GM20431 (cell line): Measurements from ENCODE around the gene C22orf15.

Experiments used
- in situ Hi-C: fragments of 300-500 bp; cut with MseI, MboI; formaldehyde crosslinking; loops from one replicate; pipeline ENCODE4 v1.15.0; 2020; ENCODE audit warnings: low sequenced_read_pairs; ENCODE audit not compliant: unreplicated experiment

Gene C22orf15

GRCh38 chr22:23772315-23772648 lies 9.5 kb downstream of the C22orf15 start:
- in situ Hi-C loops: no loop called here

- in situ Hi-C loops: no loop called here
Observed at GRCh38 chr22:23772649-23773473, 10.1 kb downstream of the C22orf15 start, which contains the start of gene MMP11. Gene MMP11, plus strand, starts transcription at chr22:23772849. Its CDS starts 22 bp downstream, at chr22:23772871.

GRCh38 chr22:23773483-23774113 lies 10.8 kb downstream of the C22orf15 start:
- in situ Hi-C loops: no loop called here

GRCh38 chr22:23774114-23774921 lies 11.5 kb downstream of the C22orf15 start:
- in situ Hi-C loops: no loop called here

GRCh38 chr22:23774922-23775436 lies 12.2 kb downstream of the C22orf15 start:
- in situ Hi-C loops: no loop called here

- in situ Hi-C loops: no loop called here
Observed at GRCh38 chr22:23775779-23776375, 13.1 kb downstream of the C22orf15 start.

GRCh38 chr22:23777776-23778576 lies 15.2 kb downstream of the C22orf15 start:
- in situ Hi-C loops: no loop called here

GRCh38 chr22:23778577-23778900 lies 15.7 kb downstream of the C22orf15 start:
- in situ Hi-C loops: no loop called here

GRCh38 chr22:23779083-23779482 lies 16.3 kb downstream of the C22orf15 start:
- in situ Hi-C loops: no loop called here

- in situ Hi-C loops: no loop called here
Observed at GRCh38 chr22:23779731-23780130, 16.9 kb downstream of the C22orf15 start.

- in situ Hi-C loops: no loop called here
Observed at GRCh38 chr22:23780146-23780748, 17.5 kb downstream of the C22orf15 start.

GRCh38 chr22:23781065-23781464 lies 18.3 kb downstream of the C22orf15 start:
- in situ Hi-C loops: no loop called here

GRCh38 chr22:23781511-23782183 lies 18.9 kb downstream of the C22orf15 start:
- in situ Hi-C loops: no loop called here

GRCh38 chr22:23782252-23782651 lies 19.5 kb downstream of the C22orf15 start:
- in situ Hi-C loops: no loop called here

- in situ Hi-C loops: no loop called here
Observed at GRCh38 chr22:23782703-23783102, 19.9 kb downstream of the C22orf15 start.

GRCh38 chr22:23783265-23784150 lies 20.7 kb downstream of the C22orf15 start:
- in situ Hi-C loops: no loop called here

- in situ Hi-C loops: no loop called here
Observed at GRCh38 chr22:23784215-23784732, 21.5 kb downstream of the C22orf15 start.
